ENCODE measurements around the gene MAGIX.

DNA sequence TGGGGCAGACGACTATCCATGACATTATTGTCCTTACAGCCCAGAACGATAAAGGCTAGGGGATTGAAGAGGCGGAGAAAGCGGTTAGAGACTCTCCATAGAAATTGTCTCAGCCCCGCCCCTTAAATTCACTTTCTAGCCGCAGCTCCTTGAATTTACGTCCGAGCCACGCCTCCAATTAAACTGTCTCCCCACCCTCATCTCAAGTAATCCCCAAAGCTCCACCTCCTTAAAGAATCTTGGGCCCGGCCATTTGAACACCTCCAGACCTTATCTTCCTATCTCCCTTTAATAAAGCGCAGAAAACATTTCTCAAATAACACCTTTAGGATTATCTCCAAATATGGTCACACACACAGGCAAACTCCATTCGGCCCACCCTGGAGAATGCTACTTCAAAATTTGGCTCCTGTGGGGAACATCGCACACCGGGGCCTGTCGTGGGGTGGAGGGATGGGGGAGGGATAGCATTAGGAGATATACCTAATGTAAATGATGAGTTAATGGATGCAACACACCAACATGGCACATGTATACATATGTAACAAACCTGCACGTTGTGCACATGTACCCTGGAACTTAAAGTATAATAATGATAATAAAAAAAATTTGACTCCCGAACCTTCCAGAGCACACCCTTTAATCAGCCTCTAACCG lies 7.2 kb upstream of the MAGIX start:
- TF ChIP-seq SUZ12 (IDR thresholded peaks at IDR 0.05; ENCODE audit: extremely low read depth, insufficient read depth, insufficient read length) (no peak), ZNF274 (IDR thresholded peaks at IDR 0.05; ENCODE audit: low read depth, low read length) (no peak)
